ENCODE measurements around the gene TUBA4B. TPM values are rescaled to one million over a fixed set of nuclear protein-coding genes. Genes with fewer than 3 reads are reported as not detected.

TUBA4B gene
- total and polyA plus RNA-seq, 5 experiments from 2014 or later = not detected

DNA sequence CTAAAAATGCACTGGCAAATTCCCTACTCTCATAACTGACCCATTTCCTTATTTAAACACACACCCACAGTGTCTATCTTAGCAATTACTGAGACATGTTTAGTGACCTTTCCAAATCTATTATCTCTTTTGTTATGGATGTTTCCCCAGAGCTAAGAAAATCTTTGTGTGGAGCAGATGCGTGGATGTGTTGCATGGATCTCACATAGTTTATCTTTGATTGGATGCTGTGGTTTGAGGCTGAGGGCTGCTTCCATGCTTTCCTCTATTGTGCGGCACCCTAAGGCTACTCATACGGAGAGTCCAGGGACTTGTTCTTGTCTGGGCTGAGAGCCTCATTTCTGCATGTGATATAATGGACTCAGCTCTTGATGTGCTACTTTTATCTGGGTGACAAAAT, 18.7 kb upstream of the TUBA4B start:
- Mint-ChIP-seq H3K9me3 (no peaks in the 10 kb centered on the region), H3K4me3 (peak overlapping the region in 1 of 10 donors; percentile 26), H3K4me1 (peaks cover 21 to 47% (median 35%) of the 10 kb centered on the region in 4 donors), H3K36me3 (peaks cover 0 to 72% (median 31%) of the 10 kb centered on the region in 3 donors), H3K27me3 (no peaks in the 10 kb centered on the region), H3K27ac (peak overlapping the region in 2 of 10 donors; percentile 37 to 44)
- DNase-seq = no peak
- POLR2A ChIA-PET = interaction anchor here (0.6 to 20.8 kb wide), 3 partner anchors 15 to 58 kb away, joined by 4 to 591 read pairs (median 6); partner anchors contain the start of genes CNPPD1, GLB1L, STK16 and TUBA4A
- ATAC-seq = no peak

- peaks cover 0 to 9% (median 4%) of the 10 kb centered on the region in 3 donors for H3K36me3 Mint-ChIP-seq
- H3K4me1 Mint-ChIP-seq = peaks cover 13 to 52% (median 50%) of the 10 kb centered on the region in 4 donors
- no peaks in the 10 kb centered on the region for H3K27me3 Mint-ChIP-seq
- H3K27ac Mint-ChIP-seq = peak overlapping the region; percentile 37 to 99 (median 74)
- H3K9me3 Mint-ChIP-seq = no peaks in the 10 kb centered on the region
- peak overlapping the region in 9 of 10 donors; percentile 46 to 77 (median 63) for H3K4me3 Mint-ChIP-seq
- no peak for ATAC-seq
- POLR2A ChIA-PET = interaction anchor here (15.9 to 20.8 kb wide), 2 partner anchors 6 to 8 kb away, joined by 591 read pairs; partner anchors contain the start of genes ANKZF1, ATG9A, GLB1L and STK16
- no peak for DNase-seq
Observed at GRCh38 chr2:219243291-219243761, 9.7 kb upstream of the TUBA4B start.

- Mint-ChIP-seq H3K27ac (peak overlapping the region; percentile 94 to 99 (median 98)), H3K27me3 (no peaks in the 10 kb centered on the region), H3K4me1 (peaks cover 15 to 64% (median 64%) of the 10 kb centered on the region in 4 donors), H3K36me3 (peaks cover 0 to 17% (median 14%) of the 10 kb centered on the region in 3 donors), H3K4me3 (peak overlapping the region; percentile 84 to 100 (median 96)), H3K9me3 (no peaks in the 10 kb centered on the region)
- POLR2A ChIA-PET = interaction anchor here (0.6 to 20.8 kb wide), 18 partner anchors 4 to 85 kb away, joined by 3 to 591 read pairs (median 6); partner anchors contain the start of genes ABCB6, ANKZF1, ATG9A and CNPPD1
- ATAC-seq = no peak
- DNase-seq = no peak
Observed at GRCh38 chr2:219244789-219245147, 8.3 kb upstream of the TUBA4B start.

DNA sequence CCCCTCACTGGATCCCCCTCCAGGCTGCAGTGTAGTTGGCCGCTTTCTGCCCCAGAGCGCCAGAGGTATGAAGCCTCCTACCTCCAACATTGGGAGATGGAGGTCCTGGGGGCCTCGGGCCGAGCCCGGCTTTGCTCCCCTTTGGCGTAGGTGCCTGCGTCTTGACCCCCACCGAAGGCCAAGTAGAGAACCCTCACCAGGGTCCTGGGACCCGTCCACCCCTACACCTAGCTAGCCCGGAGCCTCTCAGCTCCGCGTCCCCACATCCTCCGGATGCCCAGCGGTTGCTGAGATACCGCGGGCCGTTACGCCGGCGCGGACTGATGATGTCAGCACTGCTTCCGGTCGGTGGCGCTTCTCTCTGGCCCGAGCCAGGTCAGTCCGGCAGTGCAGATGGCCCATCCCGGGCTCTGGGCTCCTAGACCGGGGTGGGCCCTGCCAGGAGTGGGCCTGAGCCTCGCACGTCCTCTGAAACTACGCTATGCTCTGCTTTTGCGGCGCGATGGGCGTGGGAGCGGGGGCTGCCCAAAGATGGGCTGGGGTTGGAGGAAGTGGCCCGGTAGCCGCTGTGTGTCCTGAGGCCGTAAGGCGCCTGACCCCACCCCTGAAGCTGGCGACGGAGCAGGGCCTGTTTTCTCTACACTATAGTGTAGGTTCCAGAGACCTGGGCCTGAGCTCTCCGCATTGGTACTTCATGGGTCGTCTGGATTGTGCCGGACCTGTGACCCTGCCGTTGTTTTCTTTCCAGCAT, 7.7 kb upstream of the TUBA4B start, which contains the start of the genes GLB1L and STK16:
GLB1L (minus strand) TSS at position 297 of the 751 bp plus-strand sequence. CDS start 1,871 bp downstream, outside the sequence.
STK16 (plus strand) TSS at position 332 of the 751 bp plus-strand sequence. CDS start 521 bp downstream, outside the sequence.
- peak; percentile 70 to 92 (median 85) for DNase-seq
- peak within 1 kb of the TSS; percentile 94 to 99 (median 98) for H3K27ac Mint-ChIP-seq
- no peaks in the 10 kb centered on the region for H3K9me3 Mint-ChIP-seq
- H3K27me3 Mint-ChIP-seq = no peaks in the 10 kb centered on the region
- peaks cover 19 to 70% (median 69%) of the 10 kb centered on the region in 4 donors for H3K4me1 Mint-ChIP-seq
- H3K36me3 Mint-ChIP-seq = peaks cover 0 to 23% (median 19%) of the 10 kb centered on the region in 3 donors
- peak within 1 kb of the TSS; percentile 84 to 100 (median 96) for H3K4me3 Mint-ChIP-seq
- POLR2A ChIA-PET = interaction anchor here (0.6 to 20.8 kb wide), 20 partner anchors 4 to 85 kb away, joined by 3 to 591 read pairs (median 6); partner anchors contain the start of genes ABCB6, ANKZF1, ATG9A and CNPPD1
- ATAC-seq = peak; percentile 61 to 62

DNA sequence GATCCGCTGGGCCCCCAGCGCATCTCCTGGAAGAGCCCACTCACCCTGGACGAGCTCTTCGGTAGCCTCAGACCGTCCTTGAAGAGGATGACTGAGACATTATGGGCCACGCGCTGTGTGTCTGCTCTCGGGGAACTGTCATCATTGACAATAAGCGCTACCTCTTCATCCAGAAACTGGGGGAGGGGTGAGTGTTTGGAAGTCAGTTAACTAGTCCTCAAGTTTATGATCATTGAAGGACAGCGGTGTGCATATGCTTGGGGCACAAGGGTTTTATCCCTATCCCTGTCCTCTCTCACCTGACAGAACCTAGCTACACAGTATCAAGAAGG, 7.2 kb upstream of the TUBA4B start:
- DNase-seq = peak in 1 of 10 donors; percentile 22

DNA sequence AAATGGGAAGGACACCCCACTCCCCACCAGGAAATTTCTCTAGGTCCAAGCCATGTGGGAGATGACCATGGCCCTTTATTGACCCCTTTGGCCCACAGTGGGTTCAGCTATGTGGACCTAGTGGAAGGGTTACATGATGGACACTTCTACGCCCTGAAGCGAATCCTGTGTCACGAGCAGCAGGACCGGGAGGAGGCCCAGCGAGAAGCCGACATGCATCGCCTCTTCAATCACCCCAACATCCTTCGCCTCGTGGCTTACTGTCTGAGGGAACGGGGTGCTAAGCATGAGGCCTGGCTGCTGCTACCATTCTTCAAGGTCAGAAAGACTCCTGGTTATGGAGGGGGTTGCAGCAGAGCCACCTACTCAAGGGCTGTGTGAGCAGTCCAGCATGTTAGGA, 6.5 kb upstream of the TUBA4B start:
- peaks cover 0 to 35% (median 32%) of the 10 kb centered on the region in 3 donors for H3K36me3 Mint-ChIP-seq
- POLR2A ChIA-PET = interaction anchor here (1.1 to 15.9 kb wide), 10 partner anchors 11 to 69 kb away, joined by 4 to 591 read pairs (median 10); partner anchors contain the start of genes ABCB6, ANKZF1, ATG9A and CNPPD1

More for the DNA sequence above, 7.2 kb upstream of the TUBA4B start:
- peak overlapping the region; percentile 84 to 100 (median 96) for H3K4me3 Mint-ChIP-seq
- no peak for ATAC-seq
- no peaks in the 10 kb centered on the region for H3K9me3 Mint-ChIP-seq
- H3K27ac Mint-ChIP-seq = peak overlapping the region; percentile 94 to 99 (median 98)
- H3K4me1 Mint-ChIP-seq = peaks cover 22 to 75% (median 75%) of the 10 kb centered on the region in 4 donors
- POLR2A ChIA-PET = interaction anchor here (1.1 to 20.8 kb wide), 12 partner anchors 3 to 69 kb away, joined by 4 to 591 read pairs (median 10); partner anchors contain the start of genes ABCB6, ANKZF1, ATG9A and CNPPD1
- no peaks in the 10 kb centered on the region for H3K27me3 Mint-ChIP-seq
- H3K36me3 Mint-ChIP-seq = peaks cover 0 to 28% (median 25%) of the 10 kb centered on the region in 3 donors

GRCh38 chr2:219247678-219248642, 5.1 kb upstream of the TUBA4B start:
- Mint-ChIP-seq H3K27ac (peak overlapping the region; percentile 84 to 99 (median 98)), H3K4me3 (peak overlapping the region; percentile 74 to 100 (median 90)), H3K36me3 (peaks cover 0 to 44% (median 33%) of the 10 kb centered on the region in 3 donors), H3K4me1 (peaks cover 28 to 93% (median 85%) of the 10 kb centered on the region in 4 donors), H3K9me3 (no peaks in the 10 kb centered on the region), H3K27me3 (no peaks in the 10 kb centered on the region)
- POLR2A ChIA-PET = interaction anchor here (0.5 to 15.9 kb wide), 20 partner anchors 11 to 851 kb away, joined by 3 to 591 read pairs (median 4); partner anchors contain the start of genes ABCB6, ANKZF1, ATG9A and CNPPD1
- ATAC-seq (peak; percentile 70 to 83), DNase-seq (peak in 9 of 10 donors; percentile 34 to 89 (median 76))

More for the DNA sequence above, 6.5 kb upstream of the TUBA4B start:
- Mint-ChIP-seq H3K4me3 (peak overlapping the region; percentile 78 to 100 (median 92)), H3K27me3 (no peaks in the 10 kb centered on the region), H3K27ac (peak overlapping the region in 9 of 10 donors; percentile 94 to 99 (median 98)), H3K4me1 (peaks cover 23 to 82% (median 81%) of the 10 kb centered on the region in 4 donors), H3K9me3 (no peaks in the 10 kb centered on the region)
- ATAC-seq (no peak), DNase-seq (no peak)

DNA sequence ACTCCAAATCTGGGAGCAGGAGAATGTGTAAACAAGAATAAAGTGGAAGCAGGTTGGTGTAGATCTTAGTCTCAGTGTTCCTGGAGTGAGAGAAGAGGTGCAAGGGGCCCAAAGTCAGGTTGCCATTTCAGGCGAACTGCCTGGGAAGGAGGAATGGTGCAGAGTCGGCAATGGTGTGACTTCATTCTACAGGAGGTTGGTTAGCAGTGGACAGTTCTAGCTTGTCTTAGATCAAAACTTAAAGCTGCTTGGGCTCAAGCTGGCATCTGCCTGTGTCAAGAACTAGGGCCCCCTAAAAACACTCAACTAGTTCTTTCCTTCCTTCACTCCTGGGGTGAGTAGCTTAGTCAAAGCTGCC, 4.2 kb upstream of the TUBA4B start:
- ATAC-seq (no peak), DNase-seq (no peak)
- POLR2A ChIA-PET = interaction anchor here (0.5 to 15.9 kb wide), 15 partner anchors 10 to 852 kb away, joined by 3 to 591 read pairs (median 8); partner anchors contain the start of genes ABCB6, ANKZF1, ATG9A and CNPPD1
- Mint-ChIP-seq H3K4me3 (peak overlapping the region; percentile 78 to 100 (median 94)), H3K9me3 (no peaks in the 10 kb centered on the region), H3K36me3 (peaks cover 0 to 44% (median 33%) of the 10 kb centered on the region in 3 donors), H3K27ac (peak overlapping the region; percentile 88 to 99 (median 97)), H3K27me3 (no peaks in the 10 kb centered on the region), H3K4me1 (peaks cover 28 to 86% (median 78%) of the 10 kb centered on the region in 4 donors)

- POLR2A ChIA-PET = interaction anchor here (0.7 to 15.9 kb wide), 14 partner anchors 14 to 853 kb away, joined by 3 to 591 read pairs (median 8); partner anchors contain the start of genes ABCB6, ANKZF1, ATG9A and CHPF
- Mint-ChIP-seq H3K9me3 (no peaks in the 10 kb centered on the region), H3K27ac (peak overlapping the region; percentile 88 to 99 (median 97)), H3K27me3 (no peaks in the 10 kb centered on the region), H3K36me3 (peaks cover 0 to 44% (median 33%) of the 10 kb centered on the region in 3 donors), H3K4me1 (peaks cover 28 to 82% (median 76%) of the 10 kb centered on the region in 4 donors), H3K4me3 (peak overlapping the region; percentile 78 to 100 (median 94))
- DNase-seq (peak in 9 of 10 donors; percentile 30 to 70 (median 51)), ATAC-seq (peak in 1 of 2 donors; percentile 1)
Observed at GRCh38 chr2:219249203-219249980, 3.7 kb upstream of the TUBA4B start.

DNA sequence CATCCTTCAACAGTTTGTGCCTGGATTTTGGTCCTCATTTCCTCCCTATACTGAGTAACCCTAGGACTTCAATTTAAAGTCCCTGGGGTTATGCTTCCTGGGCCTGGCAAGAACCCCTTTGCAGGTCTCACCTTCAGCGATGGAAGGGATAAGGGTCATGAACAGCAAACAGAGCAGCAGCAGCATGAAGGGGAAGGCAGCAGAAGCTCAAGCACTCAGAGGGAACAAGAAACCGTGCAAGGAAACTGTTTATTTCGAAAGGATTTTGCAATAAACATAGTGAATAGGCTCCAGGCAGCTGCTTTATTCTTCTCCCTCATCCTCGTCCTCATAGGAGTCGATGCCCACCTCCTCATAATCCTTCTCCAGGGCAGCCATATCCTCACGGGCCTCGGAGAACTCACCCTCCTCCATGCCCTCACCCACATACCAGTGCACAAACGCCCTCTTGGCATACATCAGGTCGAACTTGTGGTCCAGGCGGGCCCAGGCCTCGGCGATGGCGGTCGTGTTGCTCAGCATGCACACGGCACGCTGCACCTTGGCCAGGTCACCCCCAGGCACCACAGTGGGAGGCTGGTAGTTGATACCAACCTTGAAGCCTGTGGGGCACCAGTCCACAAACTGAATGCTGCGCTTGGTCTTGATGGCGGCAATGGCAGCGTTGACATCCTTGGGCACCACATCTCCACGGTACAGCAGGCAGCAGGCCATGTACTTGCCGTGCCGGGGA, 2.8 kb upstream of the TUBA4B start:
- Mint-ChIP-seq H3K9me3 (no peaks in the 10 kb centered on the region), H3K36me3 (peaks cover 0 to 44% (median 33%) of the 10 kb centered on the region in 3 donors), H3K27ac (peak overlapping the region; percentile 88 to 99 (median 98)), H3K4me3 (peak overlapping the region; percentile 78 to 100 (median 94)), H3K27me3 (no peaks in the 10 kb centered on the region), H3K4me1 (peaks cover 26 to 81% (median 76%) of the 10 kb centered on the region in 4 donors)
- peak in 1 of 10 donors; percentile 30 for DNase-seq
- ATAC-seq = no peak
- POLR2A ChIA-PET = interaction anchor here (0.6 to 15.9 kb wide), 13 partner anchors 15 to 293 kb away, joined by 3 to 591 read pairs (median 9); partner anchors contain the start of genes ABCB6, ANKZF1, ATG9A and CHPF
